K562 (cell line): Measurements from ENCODE around the gene MRPS18B. TPM values are rescaled to one million over a fixed set of nuclear protein-coding genes. Genes with fewer than 3 reads are reported as not detected.

Experiments used
- ATF7 ChIP-seq: fragments of 450-650 bp; IDR thresholded peaks from 2 replicates; pipeline ENCODE4 v1.7.1; 2014; ENCODE audit warnings: mild to moderate bottlenecking, moderate library complexity
- BACH1 ChIP-seq: fragments of 200-800 bp; sonication (Bioruptor generic); IDR thresholded peaks from 2 replicates; pipeline ENCODE4 v1.6.1; 2016; ENCODE audit warnings: missing genetic modification characterization, missing compliant biosample characterization
- BCOR ChIP-seq: fragments of 450-650 bp; IDR thresholded peaks from 2 replicates; pipeline ENCODE4 v1.6.1; 2016
- ESRRB ChIP-seq: fragments of 250-450 bp; sonication (Bioruptor Pico); IDR thresholded peaks from 2 replicates; pipeline ENCODE4 v1.5.0; 2020; ENCODE audit warnings: mild to moderate bottlenecking, moderate library complexity, borderline replicate concordance
- FOXA3 ChIP-seq, 2 experiments: fragments of 450-650 bp in 1 of 2; sonication (generic) in 1 of 2; formaldehyde crosslinking; IDR thresholded peaks in 1 of 2; conservative IDR thresholded peaks in 1 of 2; 2 replicates each; pipeline versions ENCODE4 v1.4.0 to v1.8.0; 2020 to 2022; ENCODE audit warnings: mild to moderate bottlenecking in 2 of 2, missing genetic modification reagents in 1 of 2
- HDAC2 ChIP-seq: fragments of 450-650 bp; IDR thresholded peaks from 2 replicates; pipeline ENCODE4 v1.6.1; 2016; ENCODE audit warnings: mild to moderate bottlenecking
- MEIS2 ChIP-seq: fragments of 450-650 bp; IDR thresholded peaks from 2 replicates; pipeline ENCODE4 v1.6.1; 2014; ENCODE audit warnings: mild to moderate bottlenecking; ENCODE audit not compliant: partially characterized antibody
- NCOR1 ChIP-seq: fragments of 450-650 bp; IDR thresholded peaks from 2 replicates; pipeline ENCODE4 v1.6.1; 2016; ENCODE audit warnings: mild to moderate bottlenecking, moderate library complexity
- PHB ChIP-seq: fragments of 250-450 bp; sonication (Bioruptor Pico); IDR thresholded peaks from 2 replicates; pipeline ENCODE4 v1.5.0; 2021
- PHF8 ChIP-seq: fragments of 200-600 bp; sonication (generic); IDR thresholded peaks from 2 replicates; pipeline ENCODE4 v1.6.1; 2012; ENCODE audit warnings: mixed run types, mild to moderate bottlenecking, inconsistent platforms, low read length, moderate library complexity, borderline replicate concordance
- POLR2AphosphoS5 ChIP-seq: IDR thresholded peaks from 2 replicates; pipeline ENCODE4 v1.6.1; 2011; ENCODE audit warnings: mild to moderate bottlenecking, low read depth, low read length, moderate library complexity; ENCODE audit not compliant: control insufficient read depth, insufficient read depth
- POLR2B ChIP-seq: fragments of 450-650 bp; IDR thresholded peaks from 2 replicates; pipeline ENCODE4 v1.6.1; 2018; ENCODE audit warnings: low read depth; ENCODE audit not compliant: partially characterized antibody
- RFX7 ChIP-seq: fragments of 250-450 bp; sonication (Bioruptor Pico); IDR thresholded peaks from 2 replicates; pipeline ENCODE4 v1.5.1; 2021; ENCODE audit warnings: mild to moderate bottlenecking
- ZNF24 ChIP-seq: fragments of 450-650 bp; IDR thresholded peaks from 2 replicates; pipeline ENCODE4 v1.6.1; 2016
- polyA plus RNA-seq, 8 experiments: library from polyadenylated mRNA; depleted of rRNA in 4 of 8; stranded (reverse) in 5 of 8; unstranded in 3 of 8; fragments of >200 nt; fragmentation: Nextera tagmentation in 2 of 8; fragmentation: Illumina TruSeq in 1 of 8; extraction: Ambion mirVana in 2 of 8; extraction: Trizol in 1 of 8; gene quantifications; 2 replicates each; pipeline versions ENCODE4 v1.2.1 to v1.2.3, GENCODE V29; 2011 to 2014; ENCODE audit warnings: inconsistent platforms in 1 of 8, missing spikeins in 1 of 8
- total RNA-seq, 7 experiments: library from RNA; depleted of rRNA in 6 of 7; stranded (reverse); fragments of >200 nt in 6 of 7; fragmentation: Illumina TruSeq in 2 of 7; extraction: Trizol in 2 of 7; gene quantifications; 2 replicates each; pipeline versions ENCODE4 v1.2.1 to v1.2.3, GENCODE V29; 2011 to 2021; ENCODE audit warnings: low replicate concordance in 1 of 7
- TF ChIP-seq, protein P1 (sequence below): fragments of 200-800 bp; sonication (Bioruptor generic); IDR thresholded peaks from 2 replicates; pipeline ENCODE4 v1.6.1; 2017; ENCODE audit warnings: missing genetic modification characterization, missing compliant biosample characterization

Gene MRPS18B
- total and polyA plus RNA-seq, 9 of the 15 experiments (the other 6 are each of a cell fraction or from before 2014, with no cell fraction given): 132 to 383 (median 178) TPM

DNA sequence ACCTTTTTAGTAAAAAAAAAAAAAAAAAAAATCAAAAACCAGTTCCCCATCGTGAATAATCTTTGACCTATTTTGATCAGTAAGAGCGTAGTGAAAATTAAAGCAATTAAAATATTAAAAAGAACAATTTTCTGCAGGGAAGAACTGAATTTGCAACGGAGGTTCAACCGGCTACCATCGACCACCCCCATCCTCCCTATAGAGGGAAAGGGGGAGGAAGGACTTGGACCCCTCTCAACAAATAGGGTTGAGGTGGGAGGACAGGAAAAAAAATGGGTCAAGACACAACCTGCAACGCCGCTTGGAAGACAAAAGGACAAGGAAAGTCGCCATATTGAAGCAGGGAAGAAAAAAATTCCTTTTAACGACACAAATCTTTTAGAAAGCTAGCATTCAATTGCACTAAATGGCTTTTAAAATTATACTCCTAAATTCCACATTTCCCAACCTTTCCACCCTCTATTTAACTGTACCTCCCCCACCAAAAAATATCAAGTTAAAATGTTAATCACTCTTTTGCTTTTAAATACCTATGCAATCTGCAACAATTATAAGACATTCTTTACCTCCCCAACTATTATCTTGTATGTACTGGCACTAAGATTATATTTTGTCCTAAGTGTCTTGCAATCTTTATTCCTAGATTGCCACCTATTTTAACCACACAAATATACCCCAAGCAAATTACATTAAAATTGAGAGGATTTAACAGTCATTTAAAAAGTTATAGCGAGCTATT is 2.3 kb upstream of the MRPS18B start (continued):
- TF ChIP-seq FOXA3 (CRISPR knock-in tag; conservative IDR thresholded peaks at IDR 0.05 in 1 of 2, IDR thresholded peaks at IDR 0.05 in 1 of 2): no peak
- TF ChIP-seq ATF7: no peak
- TF ChIP-seq PHF8: 0 out of 2 replicates have a peak, but pooled peaks have one; percentile 10
- TF ChIP-seq POLR2AphosphoS5: peak; percentile 79
- peak; percentile 79 for TF ChIP-seq RFX7 (CRISPR knock-in tag)
- peak; percentile 87; the same call in 1 of the 2 replicates for TF ChIP-seq PHB (CRISPR knock-in tag)
- TF ChIP-seq, protein P1, sequence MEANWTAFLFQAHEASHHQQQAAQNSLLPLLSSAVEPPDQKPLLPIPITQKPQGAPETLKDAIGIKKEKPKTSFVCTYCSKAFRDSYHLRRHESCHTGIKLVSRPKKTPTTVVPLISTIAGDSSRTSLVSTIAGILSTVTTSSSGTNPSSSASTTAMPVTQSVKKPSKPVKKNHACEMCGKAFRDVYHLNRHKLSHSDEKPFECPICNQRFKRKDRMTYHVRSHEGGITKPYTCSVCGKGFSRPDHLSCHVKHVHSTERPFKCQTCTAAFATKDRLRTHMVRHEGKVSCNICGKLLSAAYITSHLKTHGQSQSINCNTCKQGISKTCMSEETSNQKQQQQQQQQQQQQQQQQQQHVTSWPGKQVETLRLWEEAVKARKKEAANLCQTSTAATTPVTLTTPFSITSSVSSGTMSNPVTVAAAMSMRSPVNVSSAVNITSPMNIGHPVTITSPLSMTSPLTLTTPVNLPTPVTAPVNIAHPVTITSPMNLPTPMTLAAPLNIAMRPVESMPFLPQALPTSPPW (CRISPR knock-in tag): peak; percentile 68
- TF ChIP-seq BACH1: no peak; the same call in 1 of the 2 replicates
- no peak; the same call in 1 of the 2 replicates for TF ChIP-seq ESRRB (CRISPR knock-in tag)
- TF ChIP-seq POLR2B: peak; percentile 93
- TF ChIP-seq ZNF24: no peak
- TF ChIP-seq NCOR1: peak; percentile 24; the same call in 1 of the 2 replicates
- TF ChIP-seq MEIS2: no peak
- TF ChIP-seq BCOR: 0 out of 2 replicates have a peak, but pooled peaks have one; percentile 4
- TF ChIP-seq HDAC2: no peak
